Keratinocyte (primary cell): ENCODE results near the gene TBXAS1. TPM values are rescaled to one million over a fixed set of nuclear protein-coding genes. Genes with fewer than 3 reads are reported as not detected.

Experiments
- DNase-seq: peaks from one replicate; pipeline ENCODE4 v3.0.0-alpha.2; 2011; ENCODE audit warnings: low read depth, missing footprints, low spot score
- FAIRE-seq: peaks from 2 replicates; lab custom pipeline; 2011; peaks lifted over from hg19 to GRCh38; lab: Jason Lieb, UNC
- H2AFZ ChIP-seq: 2 replicates; pipeline ENCODE4 v1.6.0; 2012; ENCODE audit warnings: low read length, control low read depth, inconsistent platforms; ENCODE audit not compliant: control insufficient read depth
- H3K27ac ChIP-seq: 2 replicates; pipeline ENCODE4 v1.5.1; 2011; ENCODE audit warnings: low read length; ENCODE audit not compliant: control insufficient read depth, insufficient read depth
- H3K27me3 ChIP-seq: 3 replicates; pipeline ENCODE4 v1.6.0; 2011; ENCODE audit warnings: low read length; ENCODE audit not compliant: control insufficient read depth, insufficient read depth; ENCODE audit errors: extremely low read depth
- H3K36me3 ChIP-seq, 2 experiments: 2 replicates in 1 of 2; 3 replicates in 1 of 2; pipeline ENCODE4 v1.5.1; 2011; ENCODE audit warnings: low read length in 2 of 2, mild to moderate bottlenecking in 1 of 2; ENCODE audit not compliant: control insufficient read depth in 2 of 2, insufficient read depth in 2 of 2; ENCODE audit errors: extremely low read depth in 1 of 2
- H3K4me1 ChIP-seq: 3 replicates; pipeline ENCODE4 v1.5.1; 2011; ENCODE audit warnings: low read length; ENCODE audit not compliant: control insufficient read depth, insufficient read depth; ENCODE audit errors: extremely low read depth
- H3K4me2 ChIP-seq: 3 replicates; pipeline ENCODE4 v1.6.0; 2011; ENCODE audit warnings: low read depth, low read length; ENCODE audit not compliant: control insufficient read depth, insufficient read depth; ENCODE audit errors: extremely low read depth
- H3K4me3 ChIP-seq, 3 experiments: fragments of 200-600 bp in 1 of 3; sonication (generic) in 1 of 3; 2 replicates in 2 of 3; 3 replicates in 1 of 3; pipeline ENCODE4 v1.5.1; 2011 to 2016; ENCODE audit warnings: low read length in 3 of 3, mild to moderate bottlenecking in 3 of 3, control low read depth in 2 of 3, inconsistent platforms in 1 of 3, low read depth in 1 of 3, mixed read lengths in 1 of 3, mixed run types in 1 of 3, moderate library complexity in 1 of 3; ENCODE audit not compliant: control insufficient read depth in 2 of 3, insufficient read depth in 2 of 3; ENCODE audit errors: extremely low read depth in 1 of 3
- H3K79me2 ChIP-seq: 2 replicates; pipeline ENCODE4 v1.6.0; 2012; ENCODE audit warnings: low read length; ENCODE audit not compliant: control insufficient read depth, insufficient read depth
- H3K9ac ChIP-seq: 3 replicates; pipeline ENCODE4 v1.6.0; 2011; ENCODE audit warnings: low read length; ENCODE audit not compliant: control insufficient read depth, insufficient read depth; ENCODE audit errors: extremely low read depth
- H3K9me1 ChIP-seq: 3 replicates; pipeline ENCODE4 v1.6.0; 2011; ENCODE audit warnings: low read length; ENCODE audit not compliant: control insufficient read depth, insufficient read depth; ENCODE audit errors: extremely low read depth
- H3K9me3 ChIP-seq: 2 replicates; pipeline ENCODE4 v1.5.1; 2012; ENCODE audit warnings: low read depth, low read length; ENCODE audit not compliant: control insufficient read depth
- H4K20me1 ChIP-seq: 3 replicates; pipeline ENCODE4 v1.6.0; 2011; ENCODE audit warnings: low read length; ENCODE audit not compliant: control insufficient read depth, insufficient read depth; ENCODE audit errors: extremely low read depth
- CTCF ChIP-seq, 3 experiments: IDR thresholded peaks in 1 of 3; conservative IDR thresholded peaks in 1 of 3; optimal IDR thresholded peaks in 1 of 3; 2 replicates in 2 of 3; 3 replicates in 1 of 3; pipeline versions ENCODE3 to v1.5.1; 2011; ENCODE audit warnings: low read length in 3 of 3, mild to moderate bottlenecking in 3 of 3, moderate library complexity in 2 of 3, control low read depth in 1 of 3, inconsistent platforms in 1 of 3; ENCODE audit not compliant: insufficient read depth in 2 of 3; ENCODE audit errors: extremely low read depth in 1 of 3
- EZH2 ChIP-seq: IDR thresholded peaks from one replicate; pipeline ENCODE4 v1.6.1; 2012; ENCODE audit warnings: inconsistent platforms, mild to moderate bottlenecking, low read length, moderate library complexity
- dilution Hi-C: fragments of 300-500 bp; cut with MboI; formaldehyde crosslinking; loops from one replicate; pipeline ENCODE4 v1.7.0; 2020; ENCODE audit warnings: low sequenced_read_pairs; ENCODE audit not compliant: extremely low pct_ligation_motif_present
- polyA plus RNA-seq, 5 experiments: library from polyadenylated mRNA; depleted of rRNA in 3 of 5; stranded (reverse) in 3 of 5; stranded (forward) in 1 of 5; unstranded in 1 of 5; fragments of >200 nt; gene quantifications; 1 replicate in 1 of 5; 2 replicates in 3 of 5; 3 replicates in 1 of 5; pipeline versions ENCODE4 v1.2.1 to v1.2.3, GENCODE V29; 2011 to 2012; ENCODE audit warnings: missing spikeins in 2 of 5, low read depth in 1 of 5, low replicate concordance in 1 of 5

The TBXAS1 gene
- polyA plus RNA-seq, 1 donor (not counting 4 experiments of a cell fraction or from before 2014, with no cell fraction given): 2.9 TPM

- no peaks in the 10 kb centered on the region for H3K9me1 ChIP-seq
- no peak for TF ChIP-seq CTCF (optimal IDR thresholded peaks at IDR 0.05 in 1 of 3, IDR thresholded peaks at IDR 0.05 in 1 of 3, conservative IDR thresholded peaks at IDR 0.05 in 1 of 3; ENCODE audit: extremely low read depth in 1 of 3, insufficient read depth in 2 of 3, low read length in 3 of 3)
- TF ChIP-seq EZH2: no peak
- H3K4me2 ChIP-seq: peak overlapping the region; percentile 46
- DNase-seq (no peak), FAIRE-seq (no peak)
- H3K4me1 ChIP-seq: peaks cover 22% of the 10 kb centered on the region
- no peak overlapping the region for H2AFZ ChIP-seq
- no peaks in the 10 kb centered on the region for H3K9me3 ChIP-seq
- H3K36me3 ChIP-seq: no peaks in the 10 kb centered on the region
- H3K79me2 ChIP-seq: no peaks in the 10 kb centered on the region
- no peaks in the 10 kb centered on the region for H4K20me1 ChIP-seq
- H3K27me3 ChIP-seq: no peaks in the 10 kb centered on the region
- H3K9ac ChIP-seq: no peak overlapping the region
- dilution Hi-C loops: no loop called here
- no peak overlapping the region for H3K4me3 ChIP-seq
- no peak overlapping the region for H3K27ac ChIP-seq
Observed at GRCh38 chr7:139783647-139784385, 45.2 kb upstream of the TBXAS1 start.

GRCh38 chr7:139784648-139785047 lies 44.4 kb upstream of the TBXAS1 start:
- no peaks in the 10 kb centered on the region for H3K9me3 ChIP-seq
- H4K20me1 ChIP-seq: no peaks in the 10 kb centered on the region
- FAIRE-seq (peak; percentile 29), DNase-seq (no peak)
- H3K27ac ChIP-seq: no peak overlapping the region
- H3K36me3 ChIP-seq: no peaks in the 10 kb centered on the region
- H3K4me1 ChIP-seq: peaks cover 22% of the 10 kb centered on the region
- no peak overlapping the region for H2AFZ ChIP-seq
- dilution Hi-C loops: no loop called here
- TF ChIP-seq EZH2: no peak
- no peak for TF ChIP-seq CTCF (optimal IDR thresholded peaks at IDR 0.05 in 1 of 3, IDR thresholded peaks at IDR 0.05 in 1 of 3, conservative IDR thresholded peaks at IDR 0.05 in 1 of 3; ENCODE audit: extremely low read depth in 1 of 3, insufficient read depth in 2 of 3, low read length in 3 of 3)
- H3K9me1 ChIP-seq: no peaks in the 10 kb centered on the region
- H3K27me3 ChIP-seq: no peaks in the 10 kb centered on the region
- no peak overlapping the region for H3K4me3 ChIP-seq
- no peaks in the 10 kb centered on the region for H3K79me2 ChIP-seq
- H3K4me2 ChIP-seq: no peak overlapping the region
- H3K9ac ChIP-seq: no peak overlapping the region
